T-helper 2 cell treated with Interferon-gamma antibody and Interleukin-4, amounts not matched to agents 100 ng/mL and 5 ng/mL, for 36 hours (primary cell): Measurements from ENCODE around the gene DDOST. TPM values are rescaled to one million over a fixed set of nuclear protein-coding genes. Genes with fewer than 3 reads are reported as not detected.
"Not testable (repeated sequence)": the region's sequence is repeated elsewhere in the genome, so short reads cannot be mapped to it uniquely, and the experiment has no call there.

Experiments used
- intact Hi-C: fragments of 100-400 bp; cut with micrococcal nuclease; formaldehyde crosslinking; loops from one replicate; pipeline ENCODE4 v1.15.1; 2023
- total RNA-seq: library from RNA; stranded (reverse); gene quantifications from 2 replicates; pipeline ENCODE4 v1.2.3, GENCODE V29; 2022

Gene DDOST
- total RNA-seq, 1 donor from 2014 or later, result 181 TPM

DNA sequence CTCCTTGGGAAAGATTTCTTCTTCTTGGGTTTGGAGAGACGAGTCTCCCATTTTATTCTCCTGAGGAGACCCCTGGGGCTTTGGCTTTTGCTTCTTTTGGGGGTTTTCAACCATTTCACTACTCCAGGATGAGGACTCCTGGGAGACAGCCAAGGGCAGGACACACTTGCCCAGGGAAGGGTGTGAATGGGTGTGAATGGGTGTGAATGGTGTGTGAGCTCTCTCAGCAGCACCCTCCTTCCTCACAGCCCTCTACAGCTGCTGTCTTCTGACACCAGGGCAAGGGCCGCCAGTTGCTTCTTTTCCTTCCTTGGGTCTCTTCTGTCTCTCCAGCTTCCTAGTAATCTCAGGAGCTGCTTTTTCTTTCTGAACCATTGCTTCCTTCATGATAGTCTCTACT lies 32.5 kb upstream of the DDOST start:
- intact Hi-C loops, result no loop called here

DNA sequence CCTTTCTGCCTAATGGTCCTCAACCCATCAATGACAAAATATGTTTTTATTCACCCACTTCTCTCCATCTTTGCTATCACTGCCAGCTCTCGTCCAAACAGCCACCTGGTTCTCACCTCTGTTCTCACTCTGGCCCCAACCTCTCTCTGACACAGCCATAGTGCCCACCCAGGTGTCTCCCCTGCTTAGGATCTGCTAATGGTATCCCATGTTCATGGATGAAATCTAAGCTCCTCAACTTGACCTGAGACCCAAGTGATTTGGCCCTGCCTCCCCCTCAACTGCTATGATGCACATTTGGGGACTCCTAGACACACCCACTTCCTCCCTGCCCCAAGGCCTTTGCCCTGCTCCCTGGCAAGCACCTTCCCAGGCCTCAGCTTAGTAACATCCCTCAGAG lies 30.7 kb upstream of the DDOST start:
- intact Hi-C loops, result no loop called here

DNA sequence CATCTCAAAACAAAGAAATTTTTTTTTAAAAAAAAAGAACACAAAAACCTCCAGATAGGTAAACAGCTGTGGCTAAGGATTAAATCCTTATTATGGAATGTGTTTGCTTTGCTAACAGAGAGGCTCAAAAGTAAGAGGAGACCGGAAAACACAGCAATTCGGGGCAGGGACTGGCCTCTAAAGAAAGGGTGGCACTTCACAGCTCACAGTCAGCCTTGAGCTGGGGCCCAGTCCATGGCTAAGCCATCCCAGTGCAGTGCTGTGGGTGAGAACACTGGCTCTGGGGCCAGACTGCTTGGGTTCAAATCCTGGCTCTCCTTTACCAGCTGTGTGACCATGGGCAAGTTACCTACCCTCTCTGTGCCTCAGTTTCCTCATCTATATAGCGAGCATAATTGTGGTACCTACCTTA lies 28.5 kb upstream of the DDOST start:
- intact Hi-C loops, result no loop called here

DNA sequence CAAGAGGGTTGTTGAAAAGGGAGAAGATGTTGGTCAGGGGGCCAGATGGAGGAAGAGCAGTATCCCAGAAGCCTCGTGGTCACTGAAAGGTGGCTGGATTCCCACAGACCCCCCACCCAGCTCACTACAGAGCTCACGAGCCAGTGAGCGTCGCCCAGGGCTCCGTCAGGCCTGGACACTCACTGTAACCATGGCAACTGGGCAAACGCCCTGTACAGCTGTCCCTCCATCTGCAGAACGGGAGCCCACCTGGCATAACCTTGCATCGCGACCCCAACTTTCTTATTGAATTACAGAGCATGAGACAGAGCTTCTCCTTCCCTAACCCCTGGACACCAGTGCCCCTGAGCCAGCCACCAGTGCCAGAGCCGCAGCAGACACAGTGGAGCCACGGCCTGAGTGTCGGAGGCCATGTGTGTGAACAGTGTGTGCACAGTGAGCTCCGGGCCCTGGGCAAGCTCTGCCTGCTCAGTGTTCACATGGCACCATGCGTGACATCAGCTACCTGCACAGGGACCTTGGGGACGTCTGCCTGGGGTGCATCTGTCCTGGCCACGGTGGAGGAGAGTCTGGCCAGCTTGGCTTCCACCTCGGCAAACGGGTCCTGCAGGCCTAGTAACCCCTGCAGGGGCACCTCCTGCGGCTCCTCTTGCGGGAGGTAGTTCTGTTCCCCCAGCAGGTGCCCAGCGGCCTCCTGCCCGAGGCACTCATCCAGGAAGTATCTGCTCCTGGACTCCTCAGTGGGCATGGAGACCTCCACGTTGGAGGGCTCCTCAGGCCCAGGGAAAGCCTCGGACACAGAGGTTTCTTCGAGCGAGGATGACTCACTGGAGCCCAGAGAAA lies 25.9 kb upstream of the DDOST start:
- intact Hi-C loops, result no loop called here

DNA sequence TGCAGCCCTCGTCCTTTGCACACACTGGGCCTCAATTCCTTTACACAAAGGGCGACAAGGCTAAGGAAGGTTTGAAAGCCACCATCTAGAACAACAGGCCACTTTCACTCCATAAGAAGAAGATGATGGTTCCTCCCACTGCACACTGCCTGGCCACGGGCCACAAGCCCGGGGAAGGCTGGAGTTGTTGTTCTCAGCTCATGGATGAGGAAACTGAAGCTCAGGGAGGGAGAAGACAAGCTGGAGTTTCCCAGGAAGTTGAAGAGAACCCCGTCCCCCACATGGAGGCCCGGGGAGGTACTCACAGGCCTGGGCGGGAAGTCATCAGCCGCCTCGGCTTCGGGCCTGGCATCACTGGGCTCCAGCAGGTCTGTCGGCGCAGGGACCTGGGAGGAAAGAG lies 24.6 kb upstream of the DDOST start:
- intact Hi-C loops, result no loop called here

DNA sequence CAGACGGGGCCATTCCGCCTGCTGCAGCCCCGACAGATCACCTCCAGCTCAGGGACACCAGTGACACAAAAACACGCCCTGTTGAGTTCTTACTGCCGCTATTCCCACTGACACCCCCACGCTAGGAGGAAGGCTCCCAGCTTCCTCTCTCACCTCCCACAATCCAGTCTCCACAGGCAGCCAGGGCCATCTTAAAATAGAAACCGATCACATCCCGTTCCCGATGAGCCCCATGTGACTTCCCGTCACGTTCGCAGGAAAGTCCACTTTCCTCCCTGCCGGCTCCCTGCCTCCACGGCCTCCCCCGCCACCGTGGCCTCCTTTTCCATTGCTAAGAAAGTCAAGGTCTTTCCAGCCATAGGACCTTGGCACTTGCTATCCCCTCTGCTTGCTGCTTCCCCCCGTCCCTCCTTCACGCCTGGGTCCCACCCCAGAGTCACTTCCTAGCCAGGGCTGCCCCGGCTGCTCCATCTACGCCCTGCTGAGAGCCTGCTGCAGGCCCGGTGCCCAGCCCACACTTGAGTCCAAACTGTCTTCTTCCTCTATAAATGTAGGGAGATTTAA lies 24.0 kb upstream of the DDOST start:
- intact Hi-C loops, result no loop called here

DNA sequence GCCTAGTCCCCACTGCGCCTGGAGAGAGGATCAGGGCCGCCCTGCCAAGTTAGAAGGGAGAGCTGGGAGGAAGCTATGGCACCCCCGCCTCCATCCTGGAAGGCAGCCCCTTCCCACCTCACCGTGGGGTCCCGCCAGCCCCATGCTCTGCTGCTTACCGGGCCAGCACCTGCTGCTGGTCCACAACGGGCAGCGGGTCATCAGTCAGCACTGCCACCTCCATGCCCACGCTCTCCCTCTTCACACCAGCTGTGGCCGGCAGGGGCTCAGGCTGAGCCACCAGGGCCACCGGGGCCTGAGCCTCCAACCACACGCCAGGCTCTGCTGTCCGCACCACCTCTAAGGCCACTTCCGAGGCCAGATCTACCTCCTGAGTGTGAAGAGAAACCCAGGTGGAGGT lies 23.5 kb upstream of the DDOST start:
- intact Hi-C loops, result no loop called here

DNA sequence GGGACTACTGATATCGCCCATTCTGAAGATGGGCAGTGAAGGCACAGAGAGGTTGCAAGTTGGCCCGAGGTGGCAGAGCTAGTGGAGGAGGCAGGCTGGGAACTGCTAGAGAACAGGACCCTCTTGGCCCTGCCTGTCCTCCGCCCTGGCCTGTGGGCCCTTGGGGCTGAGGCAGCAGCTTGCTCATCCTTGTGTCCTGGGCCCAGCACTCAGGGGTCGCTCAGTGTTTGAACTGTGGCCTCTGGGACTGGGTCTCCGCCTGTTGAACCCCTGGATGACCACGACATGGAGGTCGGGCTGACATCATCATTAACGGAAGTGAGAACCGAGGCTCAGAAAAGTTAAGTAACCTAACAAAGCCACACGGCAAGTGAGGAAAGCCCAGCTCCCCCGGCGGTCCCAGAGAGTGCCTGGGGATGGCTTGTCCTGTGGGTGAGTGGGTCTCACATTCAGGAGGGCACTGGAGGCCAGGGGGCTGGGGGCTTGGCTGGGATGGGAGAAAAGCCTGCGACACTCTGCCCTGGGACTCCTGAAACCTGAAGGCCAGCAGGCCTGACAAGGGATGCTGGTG lies 23.0 kb upstream of the DDOST start:
- intact Hi-C loops, result no loop called here

DNA sequence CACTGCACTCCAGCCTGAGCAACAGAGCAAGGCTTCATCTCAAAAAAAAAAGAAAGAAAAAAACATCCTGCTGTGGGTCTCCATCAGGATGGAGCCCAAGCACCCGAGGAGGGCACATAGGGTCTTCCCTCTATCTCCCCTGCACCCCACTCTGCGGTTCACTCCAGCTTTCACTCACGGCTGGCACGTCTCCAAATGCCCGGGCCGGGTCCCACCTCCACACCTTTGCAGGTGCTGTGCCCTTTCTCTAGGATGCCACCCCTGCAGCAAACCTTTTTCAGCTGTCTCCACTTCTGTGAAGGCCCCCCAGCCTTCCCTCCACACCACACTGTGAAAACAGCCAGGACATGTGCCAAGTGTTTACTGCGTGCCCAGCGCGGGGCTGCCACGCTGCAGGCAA lies 22.4 kb upstream of the DDOST start:
- intact Hi-C loops, result no loop called here

DNA sequence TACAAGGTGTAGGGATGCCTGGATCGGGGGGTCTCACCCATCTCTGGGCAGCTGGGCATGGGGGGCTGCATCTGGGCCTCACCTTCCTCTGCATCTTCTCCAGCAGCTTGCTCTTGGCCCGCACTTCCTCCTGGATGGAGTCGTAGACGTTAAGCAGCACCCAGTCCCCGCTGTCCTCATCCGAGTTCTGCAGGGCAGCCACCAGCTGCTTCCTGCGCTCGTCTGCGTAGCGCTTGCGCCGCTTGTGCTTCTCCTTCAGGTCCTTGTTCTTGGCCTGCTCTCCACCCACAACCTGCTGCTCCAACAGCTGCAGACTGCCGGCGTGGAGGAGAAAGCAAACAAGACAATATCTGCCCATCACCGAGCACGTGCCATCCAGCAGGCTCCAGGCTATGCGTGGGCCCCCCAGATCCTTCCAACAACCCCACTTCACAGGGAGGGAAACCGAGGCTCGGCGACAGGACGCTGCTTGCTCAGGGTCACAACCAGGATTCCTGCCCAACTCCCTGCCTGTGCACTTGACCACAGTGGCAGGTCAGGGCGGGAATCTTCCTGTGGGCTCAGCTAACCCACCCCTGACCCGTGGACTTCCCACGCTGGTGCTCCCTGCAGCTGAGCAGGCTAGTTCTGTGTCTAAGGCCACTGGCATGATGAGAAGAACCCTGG lies 21.5 kb upstream of the DDOST start:
- intact Hi-C loops, result no loop called here

DNA sequence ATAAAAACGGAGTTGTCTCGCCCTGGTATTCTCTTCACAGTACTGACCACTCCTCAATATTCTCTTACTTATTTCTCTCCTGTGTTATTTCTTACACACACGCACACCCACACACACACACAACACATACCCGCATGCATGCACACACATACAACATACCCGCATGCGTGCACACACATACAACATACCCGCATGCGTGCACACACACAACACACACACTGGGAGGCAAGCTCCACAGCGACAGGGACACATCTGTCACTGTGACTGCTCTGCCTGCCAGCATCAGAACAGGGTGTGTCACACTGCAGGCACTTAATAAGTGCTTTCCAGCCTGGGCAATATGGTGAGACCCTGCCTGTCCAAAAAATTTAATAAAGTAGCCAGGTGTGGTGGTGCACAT lies 20.8 kb upstream of the DDOST start:
- intact Hi-C loops, result no loop called here

DNA sequence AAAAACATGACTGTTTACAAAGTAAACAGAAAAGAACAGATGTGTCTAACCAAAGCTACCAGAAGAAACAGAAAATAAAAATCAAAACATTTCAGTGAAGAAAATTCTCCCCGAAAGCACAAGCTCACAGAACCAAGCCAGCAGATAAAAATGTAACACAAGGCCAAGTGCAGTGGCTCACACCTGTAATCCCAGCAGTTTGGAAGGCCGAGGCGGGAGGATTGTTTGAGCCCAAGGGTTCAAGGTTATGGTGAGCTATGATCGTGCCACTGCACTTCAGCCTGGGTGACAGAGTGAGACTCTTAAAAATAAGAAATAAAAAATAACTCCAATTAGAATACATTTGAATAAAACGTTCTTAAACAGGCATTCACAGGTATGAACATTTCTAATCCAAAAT lies 19.1 kb upstream of the DDOST start:
- intact Hi-C loops, result no loop called here

DNA sequence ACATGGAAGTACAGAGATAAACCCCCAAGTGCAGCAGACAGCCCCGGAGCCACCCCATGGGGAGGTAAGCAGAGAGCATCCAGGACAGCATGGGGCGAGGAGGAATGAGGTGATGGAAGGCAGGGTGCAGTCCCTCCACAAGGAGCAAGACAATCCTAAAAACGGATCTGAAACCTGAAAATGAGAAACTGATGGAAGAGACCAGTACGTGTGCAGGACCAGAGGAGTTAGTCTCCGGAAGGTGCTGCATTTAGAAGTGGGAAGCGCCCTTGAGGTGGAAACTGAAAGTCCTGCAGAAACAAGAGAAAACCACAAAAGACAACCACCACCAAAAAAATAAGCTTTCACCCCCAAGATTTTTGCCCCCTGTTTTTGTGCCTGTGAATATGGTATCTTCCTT lies 17.4 kb upstream of the DDOST start:
- intact Hi-C loops, result no loop called here

DNA sequence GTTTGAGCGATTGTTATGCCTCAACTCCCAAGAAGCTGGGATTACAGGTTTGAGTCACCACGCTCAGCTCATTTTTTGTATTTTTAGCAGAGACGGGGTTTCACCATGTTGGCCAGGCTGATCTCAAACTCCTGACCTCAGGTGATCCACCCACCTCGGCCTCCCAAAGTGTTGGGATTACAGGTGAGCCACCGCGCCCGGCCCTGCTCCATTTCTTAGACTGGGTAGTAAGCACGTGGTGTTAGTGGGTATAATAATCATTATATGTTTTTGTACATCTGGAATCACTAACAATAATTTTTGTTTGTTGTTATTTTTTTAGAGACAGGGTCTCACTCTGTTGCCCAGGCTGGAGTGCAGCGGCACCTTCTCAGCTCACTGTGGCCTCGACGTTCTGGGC lies 12.5 kb upstream of the DDOST start:
- intact Hi-C loops, result not testable (repeated sequence)

DNA sequence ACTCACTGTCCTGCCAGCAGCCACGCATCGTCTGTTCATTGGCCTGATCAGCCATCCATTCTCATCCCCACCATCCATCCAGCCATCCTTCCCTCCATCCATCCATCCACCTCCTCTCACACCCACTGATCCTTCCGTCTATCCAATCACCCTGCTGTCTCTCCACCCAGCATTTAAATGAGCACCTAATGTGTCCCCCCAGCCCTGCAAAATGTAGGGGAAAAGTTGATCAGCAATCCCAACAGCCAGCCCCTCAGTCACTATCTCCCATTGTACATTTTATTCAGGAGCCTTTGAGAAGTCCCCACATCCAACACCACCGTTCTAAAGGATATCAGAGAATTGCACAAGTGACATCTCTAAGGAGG lies 11.1 kb upstream of the DDOST start:
- intact Hi-C loops, result no loop called here

DNA sequence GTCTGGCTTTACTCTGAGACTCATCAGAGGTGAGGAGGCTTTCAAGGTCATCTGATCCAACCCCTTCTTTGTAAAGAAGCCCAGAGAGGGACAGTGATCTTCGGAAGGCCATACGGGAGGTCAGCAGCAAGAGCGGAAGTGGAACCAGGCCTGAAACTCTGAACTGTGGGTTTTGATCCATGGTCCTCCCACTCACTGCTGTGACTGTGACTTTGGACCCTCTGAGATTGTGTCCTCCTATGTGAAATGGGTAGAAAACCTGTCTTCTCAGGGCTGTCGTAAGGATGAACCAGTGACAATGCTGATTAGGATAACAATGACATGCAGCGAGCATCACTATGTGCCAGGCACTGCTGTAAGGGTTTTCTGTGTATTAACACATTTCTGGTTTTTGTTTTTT lies 9.8 kb upstream of the DDOST start:
- intact Hi-C loops, result no loop called here

DNA sequence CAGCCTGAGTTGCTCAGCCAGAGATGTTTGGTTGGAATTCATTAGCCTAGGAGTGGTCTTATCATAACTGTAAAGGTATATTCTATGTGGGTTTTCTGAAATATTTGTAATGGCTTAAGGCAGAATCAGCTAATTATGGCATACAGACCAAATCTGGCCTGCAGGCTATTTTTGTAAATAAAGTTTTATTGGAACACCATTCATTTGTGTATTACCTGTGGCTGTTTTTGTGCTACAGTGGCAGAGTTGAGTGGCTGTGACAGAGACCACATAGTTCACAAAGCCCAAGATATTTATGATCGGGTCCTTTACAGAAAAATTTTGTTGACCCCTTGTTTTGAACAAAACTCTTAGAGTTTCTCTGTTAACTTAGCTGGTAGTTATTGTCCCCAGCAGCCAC lies 7.4 kb upstream of the DDOST start:
- intact Hi-C loops, result no loop called here

DNA sequence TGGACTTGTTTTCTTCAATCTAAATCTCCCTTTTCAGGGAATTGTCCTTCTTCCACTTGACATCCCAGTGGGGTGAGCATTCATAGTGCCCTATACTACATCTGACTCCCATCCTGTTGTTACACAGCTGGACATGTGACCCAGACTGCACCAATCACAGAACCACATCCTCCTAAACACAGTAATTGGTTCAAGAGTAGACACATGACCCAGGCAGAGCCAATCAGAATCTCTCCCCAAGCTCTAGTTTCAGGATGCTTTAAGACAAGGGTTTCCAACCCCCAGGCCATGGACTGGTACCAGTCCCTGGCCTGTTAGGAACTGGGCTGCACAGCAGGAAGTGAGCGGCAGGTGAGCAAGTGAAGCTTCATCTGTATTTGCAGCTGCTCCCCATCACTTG lies 5.6 kb upstream of the DDOST start:
- intact Hi-C loops, result no loop called here

DNA sequence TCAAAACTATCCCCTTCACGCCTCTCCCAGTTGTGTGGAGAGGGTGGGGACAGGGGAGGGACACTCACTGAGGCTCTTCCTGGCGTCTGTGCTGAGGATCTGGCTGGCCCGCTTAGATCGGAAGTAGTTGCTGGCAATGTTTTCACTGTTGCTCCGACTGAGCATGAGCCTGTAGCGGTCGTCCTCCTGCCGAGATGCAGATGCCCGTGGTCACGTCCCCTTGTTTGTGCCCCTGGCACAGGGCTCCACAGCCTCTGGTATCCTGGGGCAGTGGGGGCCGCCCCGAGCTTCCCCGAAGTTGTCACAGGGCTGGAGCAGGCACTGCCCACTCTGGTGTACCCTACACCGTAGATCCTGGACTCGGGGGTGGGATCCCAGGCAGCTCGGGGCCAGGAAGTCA lies 5.0 kb upstream of the DDOST start:
- intact Hi-C loops, result no loop called here

DNA sequence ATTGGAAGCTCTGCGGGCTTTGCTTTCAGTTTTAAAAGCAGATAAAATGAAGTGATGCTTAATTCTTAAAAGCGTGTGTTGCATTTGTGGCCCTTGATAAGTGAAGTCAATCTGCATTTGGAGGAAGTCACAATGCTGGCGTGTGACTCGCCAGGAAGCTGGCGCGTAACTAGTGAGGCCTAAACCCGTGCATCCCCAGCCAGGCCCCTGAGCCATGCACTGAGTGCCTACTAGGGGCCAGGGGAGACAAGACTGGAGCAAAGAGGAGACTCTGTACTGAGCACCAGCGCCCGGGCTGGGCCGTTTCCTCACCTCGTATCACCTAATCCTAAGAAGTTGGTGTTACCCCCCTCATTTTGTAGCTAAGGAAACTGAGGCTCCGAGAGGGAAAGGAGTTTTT lies 4.6 kb upstream of the DDOST start:
- intact Hi-C loops, result no loop called here

DNA sequence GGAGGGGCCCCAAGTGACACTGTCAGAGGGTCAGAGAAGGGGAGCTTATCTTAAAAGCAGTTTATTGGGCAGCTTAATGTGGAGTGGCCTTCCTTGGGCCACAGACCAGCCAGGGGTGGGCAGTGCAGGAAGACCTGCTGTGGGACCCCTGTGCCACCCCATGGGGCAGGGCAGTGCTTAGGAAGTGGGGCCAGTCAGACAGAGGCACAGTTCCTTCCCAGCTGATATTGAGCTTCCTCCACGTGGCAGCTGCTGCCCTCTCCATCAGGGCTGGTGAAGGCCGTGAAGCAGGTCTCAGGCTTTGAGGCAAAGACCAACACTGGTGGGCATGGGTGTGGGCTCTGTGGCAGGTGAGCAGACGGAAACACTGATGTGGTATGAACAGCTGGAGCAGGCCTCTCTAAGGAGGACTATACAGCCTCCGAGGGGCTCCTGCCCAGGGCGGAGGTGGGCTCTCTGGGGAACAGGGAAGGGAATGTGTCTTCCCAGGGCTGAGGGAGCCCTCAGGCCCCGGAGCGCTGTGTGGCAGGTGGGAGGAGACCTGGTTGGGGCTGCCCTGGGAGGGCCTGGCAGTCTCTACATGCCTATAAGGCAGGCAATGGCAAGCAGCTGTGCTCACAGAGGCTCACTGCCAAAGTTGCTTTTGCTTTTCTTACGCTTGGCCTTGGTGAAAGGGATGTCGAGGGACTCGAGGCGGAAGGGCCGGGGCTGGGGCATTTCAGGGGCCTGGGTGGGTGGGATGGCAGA lies 3.0 kb upstream of the DDOST start:
- intact Hi-C loops, result no loop called here

DNA sequence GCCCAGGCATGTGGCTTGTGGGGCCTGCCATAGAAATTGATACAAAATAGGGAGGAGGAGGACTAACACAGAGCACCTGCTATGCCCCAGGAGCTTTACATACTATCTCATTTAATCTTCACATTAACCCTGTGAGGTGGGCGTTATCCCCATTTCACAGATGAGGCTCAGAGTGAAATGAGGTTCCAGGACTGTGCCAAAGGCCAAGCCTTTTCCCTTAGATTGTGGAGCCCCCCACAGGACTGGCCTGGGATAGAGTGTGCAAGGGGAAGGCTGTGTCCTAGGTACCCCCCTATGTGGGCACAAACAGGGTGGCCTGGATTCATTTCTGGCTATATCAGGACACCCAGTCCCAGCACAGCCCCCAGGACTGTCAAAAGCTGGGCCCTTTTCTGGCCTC lies 2.2 kb upstream of the DDOST start:
- intact Hi-C loops, result no loop called here
